HEK293 (cell line): ENCODE data around the gene TAS2R1.

ENCODE experiments used
- CTCF ChIA-PET: fragments of 350-600 bp; formaldehyde crosslinking; extraction: SDS; loops from one replicate; lab custom pipeline; 2021; ENCODE audit warnings: antibody characterized with exemption; lab: Yijun Ruan, JAX
- POLR2A ChIA-PET: fragments of 300-600 bp; formaldehyde crosslinking; extraction: SDS; loops from one replicate; lab custom pipeline; 2020; ENCODE audit warnings: antibody characterized with exemption, inconsistent platforms; lab: Yijun Ruan, JAX
- H3K27ac ChIP-seq: fragments of 200-500 bp; sonication (Bioruptor generic); 2 replicates; pipeline ENCODE4 v1.5.1; 2014; ENCODE audit warnings: low read depth, low read length, control low read depth, inconsistent platforms; ENCODE audit errors: extremely low read depth
- H3K36me3 ChIP-seq, 2 experiments: fragments of 200-500 bp in 1 of 2; sonication (Bioruptor generic) in 1 of 2; 1 replicate in 1 of 2; 2 replicates in 1 of 2; pipeline ENCODE4 v1.5.1; 2014 to 2017; ENCODE audit warnings: inconsistent platforms in 2 of 2, low read length in 2 of 2; ENCODE audit not compliant: control insufficient read depth in 2 of 2, insufficient read depth in 1 of 2
- H3K4me1 ChIP-seq: fragments of 200-500 bp; sonication (Bioruptor generic); 2 replicates; pipeline ENCODE4 v1.5.1; 2014; ENCODE audit warnings: mild to moderate bottlenecking, low read length, inconsistent platforms; ENCODE audit not compliant: control insufficient read depth, insufficient read depth
- H3K4me3 ChIP-seq: 2 replicates; pipeline ENCODE4 v1.5.1; 2011; ENCODE audit warnings: low read depth, mild to moderate bottlenecking, control low read depth, low read length, moderate library complexity
- H3K9me3 ChIP-seq: fragments of 200-500 bp; sonication (Bioruptor generic); 2 replicates; pipeline ENCODE4 v1.5.1; 2014; ENCODE audit warnings: low read depth, low read length, inconsistent platforms; ENCODE audit not compliant: control insufficient read depth, insufficient read depth
- HOXD13 ChIP-seq: sonication (generic); formaldehyde crosslinking; IDR thresholded peaks from 2 replicates; pipeline ENCODE4 v1.8.0; 2022; ENCODE audit warnings: missing genetic modification reagents, borderline replicate concordance
- OVOL3 ChIP-seq: fragments of 450-650 bp; formaldehyde crosslinking; IDR thresholded peaks from 2 replicates; pipeline ENCODE4 v1.5.1; 2016; ENCODE audit warnings: missing biosample characterization, missing genetic modification characterization
- ZBTB8A ChIP-seq: fragments of 450-650 bp; formaldehyde crosslinking; IDR thresholded peaks from 2 replicates; pipeline ENCODE4 v1.5.1; 2016; ENCODE audit warnings: missing biosample characterization, missing genetic modification characterization
- ZFHX2 ChIP-seq: fragments of 450-650 bp; formaldehyde crosslinking; conservative IDR thresholded peaks from 2 replicates; pipeline ENCODE4 v1.5.1; 2016; ENCODE audit warnings: missing biosample characterization, missing genetic modification characterization
- ZFP3 ChIP-seq: fragments of 450-650 bp; formaldehyde crosslinking; IDR thresholded peaks from 2 replicates; pipeline ENCODE4 v1.5.1; 2016; ENCODE audit warnings: low read depth, missing biosample characterization, missing genetic modification characterization
- ZFP37 ChIP-seq: fragments of 450-650 bp; formaldehyde crosslinking; IDR thresholded peaks from 2 replicates; pipeline ENCODE4 v1.5.1; 2016; ENCODE audit warnings: missing biosample characterization, missing genetic modification characterization
- ZNF335 ChIP-seq: fragments of 450-650 bp; formaldehyde crosslinking; conservative IDR thresholded peaks from 2 replicates; pipeline ENCODE4 v1.5.1; 2016; ENCODE audit warnings: missing biosample characterization, missing genetic modification characterization
- ZNF341 ChIP-seq: fragments of 450-650 bp; formaldehyde crosslinking; IDR thresholded peaks from 2 replicates; pipeline ENCODE4; 2016; ENCODE audit warnings: low read depth, missing biosample characterization, missing genetic modification characterization
- ZNF433 ChIP-seq: fragments of 450-650 bp; formaldehyde crosslinking; IDR thresholded peaks from 2 replicates; pipeline ENCODE4 v1.5.1; 2016; ENCODE audit warnings: missing biosample characterization, missing genetic modification characterization, low read depth
- ZNF529 ChIP-seq: fragments of 450-650 bp; formaldehyde crosslinking; IDR thresholded peaks from 2 replicates; pipeline ENCODE4 v1.5.1; 2017; ENCODE audit warnings: missing genetic modification characterization, missing biosample characterization; ENCODE audit not compliant: insufficient replicate concordance
- ZNF555 ChIP-seq: fragments of 450-650 bp; formaldehyde crosslinking; conservative IDR thresholded peaks from 2 replicates; pipeline ENCODE4 v1.5.1; 2017; ENCODE audit warnings: missing biosample characterization, mild to moderate bottlenecking, missing genetic modification characterization, inconsistent platforms
- ZNF561 ChIP-seq: fragments of 450-650 bp; IDR thresholded peaks from 2 replicates; pipeline ENCODE4 v1.5.1; 2018; ENCODE audit warnings: missing biosample characterization, missing genetic modification characterization, borderline replicate concordance
- ZNF596 ChIP-seq: fragments of 450-650 bp; IDR thresholded peaks from 2 replicates; pipeline ENCODE4 v1.5.0; 2018; ENCODE audit warnings: missing biosample characterization, mild to moderate bottlenecking, missing genetic modification characterization, moderate library complexity
- ZNF768 ChIP-seq: fragments of 450-650 bp; formaldehyde crosslinking; IDR thresholded peaks from 2 replicates; pipeline ENCODE4 v1.5.1; 2018; ENCODE audit warnings: missing biosample characterization, mild to moderate bottlenecking, missing genetic modification characterization
- ZSCAN23 ChIP-seq: fragments of 450-650 bp; formaldehyde crosslinking; IDR thresholded peaks from 2 replicates; pipeline ENCODE4 v1.5.1; 2016; ENCODE audit warnings: missing biosample characterization, missing genetic modification characterization
- TF ChIP-seq, protein P1 (sequence below): fragments of 450-650 bp; formaldehyde crosslinking; IDR thresholded peaks from 2 replicates; pipeline ENCODE4 v1.5.1; 2016; ENCODE audit warnings: missing biosample characterization, missing genetic modification characterization
- TF ChIP-seq, protein P2 (sequence below): fragments of 450-650 bp; IDR thresholded peaks from 2 replicates; pipeline ENCODE4 v1.5.1; 2018; ENCODE audit warnings: missing biosample characterization, missing genetic modification characterization
- TF ChIP-seq, protein P3 (sequence below): fragments of 450-650 bp; formaldehyde crosslinking; IDR thresholded peaks from 2 replicates; pipeline ENCODE4 v1.5.1; 2016; ENCODE audit warnings: missing biosample characterization, missing genetic modification characterization
- TF ChIP-seq, protein P4 (sequence below): IDR thresholded peaks from 2 replicates; pipeline ENCODE4 v1.6.1; 2011; ENCODE audit warnings: mild to moderate bottlenecking, low read depth, low read length, borderline replicate concordance
- TF ChIP-seq, protein P5 (sequence below): fragments of 450-650 bp; formaldehyde crosslinking; IDR thresholded peaks from 2 replicates; pipeline ENCODE4 v1.5.1; 2016; ENCODE audit warnings: missing biosample characterization, missing genetic modification characterization

TAS2R1 gene

DNA sequence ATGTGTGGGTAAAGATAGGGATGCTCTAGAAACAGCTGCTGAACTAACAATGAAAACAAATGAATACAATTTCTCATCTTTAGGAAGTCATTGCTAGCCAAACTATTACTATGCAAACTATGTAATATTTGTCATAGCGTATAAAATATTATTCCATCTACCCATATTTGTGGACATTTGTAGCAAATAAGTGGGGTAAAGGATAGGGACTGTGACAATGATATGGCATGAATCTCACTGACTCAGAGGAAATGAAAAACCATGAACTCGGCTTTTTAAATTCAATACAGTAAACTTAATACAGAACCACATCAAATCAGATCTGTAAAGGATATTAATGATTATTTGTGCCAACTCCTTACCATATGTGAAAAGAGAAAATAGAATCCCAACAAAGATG is 16.7 kb upstream of the TAS2R1 start:
- Histone ChIP-seq H3K27ac (no peak overlapping the region), H3K9me3 (no peaks in the 10 kb centered on the region), H3K4me1 (no peaks in the 10 kb centered on the region), H3K36me3 (no peaks in the 10 kb centered on the region), H3K4me3 (no peak overlapping the region)
- no peak for TF ChIP-seq HOXD13 (CRISPR knock-in tag)
- no peak for TF ChIP-seq ZNF433
- TF ChIP-seq, protein P1, sequence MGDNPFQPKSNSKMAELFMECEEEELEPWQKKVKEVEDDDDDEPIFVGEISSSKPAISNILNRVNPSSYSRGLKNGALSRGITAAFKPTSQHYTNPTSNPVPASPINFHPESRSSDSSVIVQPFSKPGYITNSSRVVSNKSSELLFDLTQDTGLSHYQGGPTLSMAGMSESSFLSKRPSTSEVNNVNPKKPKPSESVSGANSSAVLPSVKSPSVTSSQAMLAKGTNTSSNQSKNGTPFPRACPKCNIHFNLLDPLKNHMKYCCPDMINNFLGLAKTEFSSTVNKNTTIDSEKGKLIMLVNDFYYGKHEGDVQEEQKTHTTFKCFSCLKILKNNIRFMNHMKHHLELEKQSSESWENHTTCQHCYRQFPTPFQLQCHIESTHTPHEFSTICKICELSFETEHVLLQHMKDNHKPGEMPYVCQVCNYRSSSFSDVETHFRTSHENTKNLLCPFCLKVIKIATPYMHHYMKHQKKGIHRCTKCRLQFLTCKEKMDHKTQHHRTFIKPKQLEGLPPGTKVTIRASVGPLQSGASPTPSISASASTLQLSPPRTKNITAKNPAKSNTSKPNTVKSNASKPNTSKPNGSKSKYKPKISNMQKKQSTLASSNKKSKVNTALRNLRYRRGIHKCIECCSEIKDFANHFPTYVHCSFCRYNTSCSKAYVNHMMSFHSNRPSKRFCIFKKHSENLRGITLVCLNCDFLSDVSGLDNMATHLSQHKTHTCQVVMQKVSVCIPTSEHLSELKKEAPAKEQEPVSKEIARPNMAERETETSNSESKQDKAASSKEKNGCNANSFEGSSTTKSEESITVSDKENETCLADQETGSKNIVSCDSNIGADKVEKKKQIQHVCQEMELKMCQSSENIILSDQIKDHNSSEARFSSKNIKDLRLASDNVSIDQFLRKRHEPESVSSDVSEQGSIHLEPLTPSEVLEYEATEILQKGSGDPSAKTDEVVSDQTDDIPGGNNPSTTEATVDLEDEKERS (tag by site-specific recombination) = no peak
- no peak for TF ChIP-seq ZNF561 (tag by site-specific recombination)
- no peak for TF ChIP-seq ZSCAN23 (tag by site-specific recombination)
- no peak for TF ChIP-seq ZNF335
- TF ChIP-seq, protein P2, sequence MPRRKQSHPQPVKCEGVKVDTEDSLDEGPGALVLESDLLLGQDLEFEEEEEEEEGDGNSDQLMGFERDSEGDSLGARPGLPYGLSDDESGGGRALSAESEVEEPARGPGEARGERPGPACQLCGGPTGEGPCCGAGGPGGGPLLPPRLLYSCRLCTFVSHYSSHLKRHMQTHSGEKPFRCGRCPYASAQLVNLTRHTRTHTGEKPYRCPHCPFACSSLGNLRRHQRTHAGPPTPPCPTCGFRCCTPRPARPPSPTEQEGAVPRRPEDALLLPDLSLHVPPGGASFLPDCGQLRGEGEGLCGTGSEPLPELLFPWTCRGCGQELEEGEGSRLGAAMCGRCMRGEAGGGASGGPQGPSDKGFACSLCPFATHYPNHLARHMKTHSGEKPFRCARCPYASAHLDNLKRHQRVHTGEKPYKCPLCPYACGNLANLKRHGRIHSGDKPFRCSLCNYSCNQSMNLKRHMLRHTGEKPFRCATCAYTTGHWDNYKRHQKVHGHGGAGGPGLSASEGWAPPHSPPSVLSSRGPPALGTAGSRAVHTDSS = no peak
- no peak for TF ChIP-seq ZFP3
- no peak for TF ChIP-seq ZBTB8A (tag by site-specific recombination)
- TF ChIP-seq, protein P3, sequence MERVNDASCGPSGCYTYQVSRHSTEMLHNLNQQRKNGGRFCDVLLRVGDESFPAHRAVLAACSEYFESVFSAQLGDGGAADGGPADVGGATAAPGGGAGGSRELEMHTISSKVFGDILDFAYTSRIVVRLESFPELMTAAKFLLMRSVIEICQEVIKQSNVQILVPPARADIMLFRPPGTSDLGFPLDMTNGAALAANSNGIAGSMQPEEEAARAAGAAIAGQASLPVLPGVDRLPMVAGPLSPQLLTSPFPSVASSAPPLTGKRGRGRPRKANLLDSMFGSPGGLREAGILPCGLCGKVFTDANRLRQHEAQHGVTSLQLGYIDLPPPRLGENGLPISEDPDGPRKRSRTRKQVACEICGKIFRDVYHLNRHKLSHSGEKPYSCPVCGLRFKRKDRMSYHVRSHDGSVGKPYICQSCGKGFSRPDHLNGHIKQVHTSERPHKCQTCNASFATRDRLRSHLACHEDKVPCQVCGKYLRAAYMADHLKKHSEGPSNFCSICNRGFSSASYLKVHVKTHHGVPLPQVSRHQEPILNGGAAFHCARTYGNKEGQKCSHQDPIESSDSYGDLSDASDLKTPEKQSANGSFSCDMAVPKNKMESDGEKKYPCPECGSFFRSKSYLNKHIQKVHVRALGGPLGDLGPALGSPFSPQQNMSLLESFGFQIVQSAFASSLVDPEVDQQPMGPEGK (tag by site-specific recombination) = no peak
- TF ChIP-seq OVOL3 (tag by site-specific recombination) = no peak
- no peak for TF ChIP-seq ZNF555 (tag by site-specific recombination)
- TF ChIP-seq, protein P4, sequence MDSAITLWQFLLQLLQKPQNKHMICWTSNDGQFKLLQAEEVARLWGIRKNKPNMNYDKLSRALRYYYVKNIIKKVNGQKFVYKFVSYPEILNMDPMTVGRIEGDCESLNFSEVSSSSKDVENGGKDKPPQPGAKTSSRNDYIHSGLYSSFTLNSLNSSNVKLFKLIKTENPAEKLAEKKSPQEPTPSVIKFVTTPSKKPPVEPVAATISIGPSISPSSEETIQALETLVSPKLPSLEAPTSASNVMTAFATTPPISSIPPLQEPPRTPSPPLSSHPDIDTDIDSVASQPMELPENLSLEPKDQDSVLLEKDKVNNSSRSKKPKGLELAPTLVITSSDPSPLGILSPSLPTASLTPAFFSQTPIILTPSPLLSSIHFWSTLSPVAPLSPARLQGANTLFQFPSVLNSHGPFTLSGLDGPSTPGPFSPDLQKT = no peak
- no peak for TF ChIP-seq ZFHX2 (tag by site-specific recombination)
- TF ChIP-seq ZNF596 = no peak
- TF ChIP-seq, protein P5, sequence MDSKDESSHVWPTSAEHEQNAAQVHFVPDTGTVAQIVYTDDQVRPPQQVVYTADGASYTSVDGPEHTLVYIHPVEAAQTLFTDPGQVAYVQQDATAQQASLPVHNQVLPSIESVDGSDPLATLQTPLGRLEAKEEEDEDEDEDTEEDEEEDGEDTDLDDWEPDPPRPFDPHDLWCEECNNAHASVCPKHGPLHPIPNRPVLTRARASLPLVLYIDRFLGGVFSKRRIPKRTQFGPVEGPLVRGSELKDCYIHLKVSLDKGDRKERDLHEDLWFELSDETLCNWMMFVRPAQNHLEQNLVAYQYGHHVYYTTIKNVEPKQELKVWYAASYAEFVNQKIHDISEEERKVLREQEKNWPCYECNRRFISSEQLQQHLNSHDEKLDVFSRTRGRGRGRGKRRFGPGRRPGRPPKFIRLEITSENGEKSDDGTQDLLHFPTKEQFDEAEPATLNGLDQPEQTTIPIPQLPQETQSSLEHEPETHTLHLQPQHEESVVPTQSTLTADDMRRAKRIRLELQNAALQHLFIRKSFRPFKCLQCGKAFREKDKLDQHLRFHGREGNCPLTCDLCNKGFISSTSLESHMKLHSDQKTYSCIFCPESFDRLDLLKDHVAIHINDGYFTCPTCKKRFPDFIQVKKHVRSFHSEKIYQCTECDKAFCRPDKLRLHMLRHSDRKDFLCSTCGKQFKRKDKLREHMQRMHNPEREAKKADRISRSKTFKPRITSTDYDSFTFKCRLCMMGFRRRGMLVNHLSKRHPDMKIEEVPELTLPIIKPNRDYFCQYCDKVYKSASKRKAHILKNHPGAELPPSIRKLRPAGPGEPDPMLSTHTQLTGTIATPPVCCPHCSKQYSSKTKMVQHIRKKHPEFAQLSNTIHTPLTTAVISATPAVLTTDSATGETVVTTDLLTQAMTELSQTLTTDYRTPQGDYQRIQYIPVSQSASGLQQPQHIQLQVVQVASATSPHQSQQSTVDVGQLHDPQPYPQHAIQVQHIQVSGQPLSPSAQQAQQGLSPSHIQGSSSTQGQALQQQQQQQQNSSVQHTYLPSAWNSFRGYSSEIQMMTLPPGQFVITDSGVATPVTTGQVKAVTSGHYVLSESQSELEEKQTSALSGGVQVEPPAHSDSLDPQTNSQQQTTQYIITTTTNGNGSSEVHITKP (tag by site-specific recombination) = no peak
- no peak for TF ChIP-seq ZNF341 (tag by site-specific recombination)
- TF ChIP-seq ZNF529 (tag by site-specific recombination) = no peak
- TF ChIP-seq ZNF768 (tag by site-specific recombination) = no peak
- TF ChIP-seq ZFP37 (tag by site-specific recombination) = no peak
- POLR2A ChIA-PET = no interaction called here
- CTCF ChIA-PET = no interaction called here
